IMR-90 (cell line): ENCODE data around the gene AZIN2. TPM values are rescaled to one million over a fixed set of nuclear protein-coding genes. Genes with fewer than 3 reads are reported as not detected.
A peak's percentile ranks its signal among the peaks of the same experiment; 100 is the strongest.

ENCODE experiments used
- ATAC-seq: fragments of 200-7000 bp; cut with Tn5 transposase; 2 replicates; pipeline ENCODE4 v1.9.1; 2020; ENCODE audit warnings: low read depth, mild to moderate bottlenecking, moderate library complexity
- BruUV-seq: library from RNA; stranded (reverse); fragments of 400-500 nt; replicated peaks from 2 replicates; lab custom pipeline; 2021; lab: Mats Ljungman, UMichigan
- CTCF ChIA-PET: fragments of 300-600 bp; formaldehyde crosslinking; extraction: SDS; loops from one replicate; lab custom pipeline; 2021; ENCODE audit warnings: antibody characterized with exemption; lab: Yijun Ruan, JAX
- POLR2A ChIA-PET: fragments of 300-600 bp; sonication (Branson Sonifier 250); formaldehyde crosslinking; loops from one replicate; lab custom pipeline; 2022; ENCODE audit warnings: antibody characterized with exemption; ENCODE audit not compliant: unreplicated experiment; lab: Charles Lee
- DNase-seq: peaks from one replicate; pipeline ENCODE4 v3.0.0; 2013
- H2AFZ ChIP-seq: replicated peaks from 2 replicates; pipeline ENCODE3; 2013; ENCODE audit warnings: low read length, mild to moderate bottlenecking; ENCODE audit not compliant: poor library complexity
- H2AK5ac ChIP-seq: 2 replicates; pipeline ENCODE4 v1.6.1; 2013; ENCODE audit warnings: low read depth, low read length, inconsistent platforms
- H2AK9ac ChIP-seq: replicated peaks from 2 replicates; pipeline ENCODE3; 2013; ENCODE audit warnings: mild to moderate bottlenecking, low read depth, low read length, moderate library complexity; ENCODE audit not compliant: poor library complexity
- H2BK120ac ChIP-seq: 2 replicates; pipeline ENCODE4 v1.6.1; 2013; ENCODE audit warnings: low read depth, low read length, inconsistent platforms
- H2BK15ac ChIP-seq: 3 replicates; pipeline ENCODE4 v1.6.1; 2013; ENCODE audit warnings: low read depth, low read length, inconsistent platforms
- H2BK20ac ChIP-seq: 2 replicates; pipeline ENCODE4 v1.6.1; 2013; ENCODE audit warnings: low read depth, mild to moderate bottlenecking, inconsistent platforms, low read length, moderate library complexity
- H2BK5ac ChIP-seq: 2 replicates; pipeline ENCODE4 v1.6.1; 2013; ENCODE audit warnings: mild to moderate bottlenecking, low read depth, low read length, inconsistent platforms; ENCODE audit not compliant: poor library complexity, severe bottlenecking
- H3K14ac ChIP-seq: replicated peaks from 2 replicates; pipeline ENCODE4 v1.6.1; 2013; ENCODE audit warnings: low read depth, low read length, inconsistent platforms
- H3K18ac ChIP-seq: 2 replicates; pipeline ENCODE4 v1.6.1; 2013; ENCODE audit warnings: low read depth, low read length, control low read depth
- H3K23ac ChIP-seq: 2 replicates; pipeline ENCODE4 v1.6.1; 2013; ENCODE audit warnings: low read depth, low read length, inconsistent platforms
- H3K27ac ChIP-seq: 2 replicates; pipeline ENCODE4 v1.5.1; 2013; ENCODE audit warnings: mild to moderate bottlenecking, control low read depth, low read length; ENCODE audit not compliant: insufficient read depth
- H3K27me3 ChIP-seq: 2 replicates; pipeline ENCODE4 v1.6.1; 2013; ENCODE audit warnings: low read length; ENCODE audit not compliant: control insufficient read depth, insufficient read depth
- H3K36me3 ChIP-seq: 2 replicates; pipeline ENCODE4 v1.6.1; 2013; ENCODE audit warnings: low read length, mixed read lengths; ENCODE audit not compliant: control insufficient read depth, insufficient read depth
- H3K4ac ChIP-seq: 2 replicates; pipeline ENCODE4 v1.6.1; 2013; ENCODE audit warnings: low read depth, low read length, inconsistent platforms
- H3K4me1 ChIP-seq: 2 replicates; pipeline ENCODE4 v1.6.1; 2013; ENCODE audit warnings: low read length, mixed read lengths; ENCODE audit not compliant: control insufficient read depth, insufficient read depth
- H3K4me2 ChIP-seq: 2 replicates; pipeline ENCODE4 v1.6.1; 2013; ENCODE audit warnings: low read depth, mild to moderate bottlenecking, control low read depth, low read length, moderate library complexity
- H3K4me3 ChIP-seq: 2 replicates; pipeline ENCODE4 v1.5.1; 2013; ENCODE audit warnings: low read depth, mild to moderate bottlenecking, control low read depth, low read length, moderate library complexity; ENCODE audit not compliant: insufficient read depth
- H3K56ac ChIP-seq: 2 replicates; pipeline ENCODE4 v1.6.1; 2013; ENCODE audit warnings: low read length, inconsistent platforms; ENCODE audit not compliant: insufficient read depth; ENCODE audit errors: extremely low read depth
- H3K79me1 ChIP-seq, 2 experiments: 2 replicates each; pipeline ENCODE4 v1.6.1; 2013; ENCODE audit warnings: low read length in 2 of 2, inconsistent platforms in 1 of 2, low read depth in 1 of 2
- H3K9ac ChIP-seq: 2 replicates; pipeline ENCODE4 v1.6.1; 2013; ENCODE audit warnings: low read depth, low read length, control low read depth
- H3K9me1 ChIP-seq: 2 replicates; pipeline ENCODE4 v1.6.1; 2013; ENCODE audit warnings: low read length, inconsistent platforms; ENCODE audit not compliant: insufficient read depth
- H3K9me3 ChIP-seq: 2 replicates; pipeline ENCODE4 v1.6.1; 2013; ENCODE audit warnings: low read length; ENCODE audit not compliant: control insufficient read depth, insufficient read depth
- H4K20me1 ChIP-seq: 2 replicates; pipeline ENCODE4 v1.6.1; 2013; ENCODE audit warnings: low read length, inconsistent platforms; ENCODE audit not compliant: insufficient read depth
- H4K5ac ChIP-seq: 2 replicates; pipeline ENCODE4 v1.6.1; 2013; ENCODE audit warnings: mild to moderate bottlenecking, low read depth, low read length, control low read depth
- H4K8ac ChIP-seq, 2 experiments: 2 replicates each; pipeline ENCODE4 v1.6.1; 2013; ENCODE audit warnings: low read depth in 2 of 2, low read length in 2 of 2, control low read depth in 1 of 2, inconsistent platforms in 1 of 2
- H4K91ac ChIP-seq: 2 replicates; pipeline ENCODE4 v1.6.1; 2013; ENCODE audit warnings: low read depth, low read length, inconsistent platforms; ENCODE audit not compliant: insufficient read depth
- BHLHE40 ChIP-seq: fragments of 150-350 bp; IDR thresholded peaks from 2 replicates; pipeline ENCODE4 v1.6.1; 2016; ENCODE audit warnings: mild to moderate bottlenecking, low read depth, low read length
- CEBPB ChIP-seq: IDR thresholded peaks from 2 replicates; pipeline ENCODE4 v1.6.1; 2012; ENCODE audit warnings: low read depth, low read length, improper control_type of control experiment
- CHD1 ChIP-seq: IDR thresholded peaks from 2 replicates; pipeline ENCODE4 v1.6.1; 2012; ENCODE audit warnings: low read depth, low read length, improper control_type of control experiment
- CTCF ChIP-seq: conservative IDR thresholded peaks from 2 replicates; pipeline ENCODE4 v1.5.1; 2012; ENCODE audit warnings: mild to moderate bottlenecking, low read depth, low read length, improper control_type of control experiment
- ELK1 ChIP-seq: fragments of 150-350 bp; IDR thresholded peaks from 2 replicates; pipeline ENCODE4 v1.6.1; 2016; ENCODE audit warnings: low read depth, mild to moderate bottlenecking, low read length, moderate library complexity, borderline replicate concordance
- FOS ChIP-seq: fragments of 150-350 bp; IDR thresholded peaks from 2 replicates; pipeline ENCODE4 v1.6.1; 2016; ENCODE audit warnings: low read depth, low read length
- MAFK ChIP-seq: IDR thresholded peaks from 2 replicates; pipeline ENCODE4 v1.6.1; 2012; ENCODE audit warnings: low read depth, low read length, improper control_type of control experiment
- MAZ ChIP-seq: IDR thresholded peaks from 2 replicates; pipeline ENCODE4 v1.6.1; 2012; ENCODE audit warnings: low read depth, mild to moderate bottlenecking, low read length, improper control_type of control experiment, moderate library complexity, borderline replicate concordance
- MXI1 ChIP-seq: IDR thresholded peaks from 2 replicates; pipeline ENCODE4 v1.6.1; 2012; ENCODE audit warnings: low read depth, mild to moderate bottlenecking, low read length, moderate library complexity, borderline replicate concordance
- NFE2L2 ChIP-seq: fragments of 150-350 bp; IDR thresholded peaks from 2 replicates; pipeline ENCODE4 v1.6.1; 2016; ENCODE audit warnings: low read depth, mild to moderate bottlenecking, low read length
- POLR2A ChIP-seq: IDR thresholded peaks from 2 replicates; pipeline ENCODE4 v1.6.1; 2012; ENCODE audit warnings: mild to moderate bottlenecking, low read depth, low read length
- RAD21 ChIP-seq: IDR thresholded peaks from 2 replicates; pipeline ENCODE4 v1.6.1; 2012; ENCODE audit warnings: low read length, improper control_type of control experiment
- RCOR1 ChIP-seq: IDR thresholded peaks from 2 replicates; pipeline ENCODE4 v1.6.1; 2012; ENCODE audit warnings: mild to moderate bottlenecking, low read length, improper control_type of control experiment; ENCODE audit not compliant: insufficient replicate concordance
- RFX5 ChIP-seq: IDR thresholded peaks from 2 replicates; pipeline ENCODE4 v1.8.0; 2012; ENCODE audit warnings: low read depth, mild to moderate bottlenecking, low read length, moderate library complexity
- SMC3 ChIP-seq: fragments of 150-350 bp; IDR thresholded peaks from 2 replicates; pipeline ENCODE4 v1.6.1; 2016; ENCODE audit warnings: low read depth, mild to moderate bottlenecking, antibody characterized with exemption, low read length, moderate library complexity
- USF2 ChIP-seq: fragments of 150-350 bp; IDR thresholded peaks from 2 replicates; pipeline ENCODE4 v1.6.1; 2017; ENCODE audit warnings: mild to moderate bottlenecking, antibody characterized with exemption, low read length, low read depth
- WGBS, 2 experiments: methylation state at CpG; one replicate each; pipeline versions ENCODE4 v1.1.5 to v1.1.7; 2013; ENCODE audit warnings: missing lambda C conversion rate in 2 of 2; ENCODE audit not compliant: insufficient read length in 1 of 2; ENCODE audit errors: extremely low coverage in 2 of 2; 5-methylcytosine and 5-hydroxymethylcytosine counted together
- dilution Hi-C: fragments of 300-500 bp; cut with HindIII; formaldehyde crosslinking; loops from one replicate; pipeline ENCODE4 v1.14.3; 2018; ENCODE audit warnings: low sequenced_read_pairs; ENCODE audit not compliant: unreplicated experiment
- in situ Hi-C: fragments of 300-500 bp; cut with MboI; formaldehyde crosslinking; loops from 3 replicates; pipeline ENCODE4 v1.14.3; 2019; ENCODE audit warnings: low sequenced_read_pairs, inconsistent platforms, mixed read lengths
- intact Hi-C: fragments of 100-400 bp; cut with micrococcal nuclease; formaldehyde crosslinking; loops from 2 replicates; pipeline ENCODE4 v1.10.0; 2022
- polyA plus RNA-seq, 3 experiments: library from polyadenylated mRNA; depleted of rRNA; stranded (reverse); fragments of >200 nt; gene quantifications; 2 replicates each; pipeline ENCODE4 v1.2.3, GENCODE V29; 2012; ENCODE audit warnings: low replicate concordance in 1 of 3
- total RNA-seq: library from RNA; depleted of rRNA; stranded (reverse); fragments of >200 nt; gene quantifications from 2 replicates; pipeline ENCODE4 v1.2.3, GENCODE V29; 2012

Gene AZIN2
- total and polyA plus RNA-seq, 2 of the 4 experiments (the other 2 are of a cell fraction), result 4.7 to 8.9 TPM

- Histone ChIP-seq H3K4me3 (no peak overlapping the region), H2BK15ac (peak overlapping the region; percentile 79; the same call in 2 of the 3 replicates), H3K56ac (peak overlapping the region; percentile 82), H2AFZ (peak overlapping the region; percentile 64), H4K20me1 (no peaks in the 10 kb centered on the region), H4K5ac (peak overlapping the region; percentile 38), H2AK9ac (peak overlapping the region; percentile 88), H2AK5ac (peak overlapping the region; percentile 87), H3K4me2 (peak overlapping the region; percentile 44), H3K36me3 (peaks cover 21% of the 10 kb centered on the region), H2BK5ac (peak overlapping the region; percentile 93), H3K9me1 (peaks cover 37% of the 10 kb centered on the region), H4K91ac (peak overlapping the region; percentile 95), H3K18ac (peak overlapping the region; percentile 40), H3K27me3 (no peaks in the 10 kb centered on the region), H4K8ac (peak overlapping the region; percentile 73 to 79), H3K27ac (peak overlapping the region; percentile 88), H2BK120ac (peak overlapping the region; percentile 97), H2BK20ac (peak overlapping the region; percentile 93), H3K9me3 (no peaks in the 10 kb centered on the region), H3K4ac (peak overlapping the region; percentile 96), H3K9ac (peak overlapping the region; percentile 9; the same call in 1 of the 2 replicates), H3K4me1 (peaks cover 22% of the 10 kb centered on the region), H3K14ac (peak overlapping the region; percentile 92), H3K79me1 (peaks cover 3 to 28% of the 10 kb centered on the region in 2 experiments; a peak in 3 of 4 replicates), H3K23ac (peak overlapping the region; percentile 92)
- ATAC-seq (peak; percentile 86), DNase-seq (peak; percentile 95)
- TF ChIP-seq USF2 (peak; percentile 48; the same call in 1 of the 2 replicates), MXI1 (peak; percentile 95), CTCF (no peak), NFE2L2 (no peak), CEBPB (peak; percentile 87), RFX5 (no peak), FOS (peak; percentile 76), RCOR1 (no peak), SMC3 (no peak), RAD21 (no peak), BHLHE40 (peak; percentile 29; the same call in 1 of the 2 replicates), POLR2A (0 out of 2 replicates have a peak, but pooled peaks have one; percentile 6), MAFK (no peak), MAZ (peak; percentile 67), CHD1 (no peak), ELK1 (no peak)
- POLR2A ChIA-PET, result interaction anchor here (0.6 to 1.1 kb wide), 2 partner anchors 16 to 101 kb away, joined by 3 read pairs; no protein-coding TSS in a partner anchor
- CTCF ChIA-PET, result interaction anchor here (0.6 kb wide), 1 partner anchor 11 kb away, joined by 3 read pairs; no protein-coding TSS in a partner anchor
- dilution Hi-C loops, result no loop called here
- no TSS peak for BruUV-seq
- no CpG with 5 or more reads among the region's 2 CpGs for whole genome bisulfite sequencing, 2 experiments
- in situ Hi-C loops, result no loop called here
- intact Hi-C loops, result no loop called here
Observed at GRCh38 chr1:33143698-33144097, 62.7 kb downstream of the AZIN2 start.
